H9 (cell line): ENCODE measurements around the gene PRDM5. TPM values are rescaled to one million over a fixed set of nuclear protein-coding genes. Genes with fewer than 3 reads are reported as not detected.

Source experiments
- DNase-seq: peaks from one replicate; pipeline ENCODE4 v3.0.0-alpha.2; 2017
- H2AFZ ChIP-seq: one replicate; pipeline ENCODE4 v1.6.1; 2013; ENCODE audit warnings: mild to moderate bottlenecking, low read length, control low read depth, moderate library complexity
- H2AK5ac ChIP-seq: 2 replicates; pipeline ENCODE4 v1.6.1; 2013; ENCODE audit warnings: low read length, control low read depth, mixed read lengths; ENCODE audit not compliant: insufficient read length
- H2BK120ac ChIP-seq: one replicate; pipeline ENCODE4 v1.6.1; 2013; ENCODE audit warnings: low read depth, mild to moderate bottlenecking, low read length, control low read depth, inconsistent platforms; ENCODE audit not compliant: poor library complexity, severe bottlenecking
- H2BK12ac ChIP-seq: 2 replicates; pipeline ENCODE4 v1.6.1; 2013; ENCODE audit warnings: low read length, control low read depth, mixed read lengths, low read depth; ENCODE audit not compliant: insufficient read length
- H2BK15ac ChIP-seq: 2 replicates; pipeline ENCODE4 v1.6.1; 2013; ENCODE audit warnings: low read depth, low read length, control low read depth
- H2BK20ac ChIP-seq: one replicate; pipeline ENCODE4 v1.6.1; 2013; ENCODE audit warnings: low read depth, mild to moderate bottlenecking, low read length, control low read depth, inconsistent platforms; ENCODE audit not compliant: poor library complexity, severe bottlenecking
- H2BK5ac ChIP-seq: 2 replicates; pipeline ENCODE4 v1.6.1; 2013; ENCODE audit warnings: low read length, control low read depth, mixed read lengths; ENCODE audit not compliant: insufficient read length
- H3K14ac ChIP-seq: 2 replicates; pipeline ENCODE4 v1.6.1; 2013; ENCODE audit warnings: low read length, control low read depth; ENCODE audit not compliant: insufficient read depth
- H3K18ac ChIP-seq: 2 replicates; pipeline ENCODE4 v1.6.1; 2013; ENCODE audit warnings: low read depth, mild to moderate bottlenecking, mixed read lengths, low read length, control low read depth; ENCODE audit not compliant: insufficient read length
- H3K23ac ChIP-seq: 2 replicates; pipeline ENCODE4 v1.6.1; 2013; ENCODE audit warnings: low read length, control low read depth, mixed read lengths, low read depth; ENCODE audit not compliant: insufficient read length
- H3K23me2 ChIP-seq: 2 replicates; pipeline ENCODE4 v1.6.1; 2013; ENCODE audit warnings: low read depth, mild to moderate bottlenecking, mixed read lengths, low read length, control low read depth; ENCODE audit not compliant: insufficient read length, poor library complexity, severe bottlenecking
- H3K27ac ChIP-seq: 2 replicates; pipeline ENCODE4 v1.5.1; 2013; ENCODE audit warnings: low read length, control low read depth, mixed read lengths, low read depth; ENCODE audit not compliant: insufficient read length
- H3K27me3 ChIP-seq: 2 replicates; pipeline ENCODE4 v1.6.1; 2013; ENCODE audit warnings: low read length, control low read depth, inconsistent platforms; ENCODE audit not compliant: insufficient read depth
- H3K4ac ChIP-seq: 2 replicates; pipeline ENCODE4 v1.6.1; 2013; ENCODE audit warnings: low read depth, mild to moderate bottlenecking, control low read depth, inconsistent platforms, low read length, moderate library complexity
- H3K4me1 ChIP-seq: 2 replicates; pipeline ENCODE4 v1.6.1; 2013; ENCODE audit warnings: low read length, control low read depth, inconsistent platforms; ENCODE audit not compliant: insufficient read depth
- H3K4me2 ChIP-seq: 2 replicates; pipeline ENCODE4 v1.6.1; 2013; ENCODE audit warnings: low read length, control low read depth, mixed read lengths; ENCODE audit not compliant: insufficient read length, insufficient read depth
- H3K56ac ChIP-seq: 2 replicates; pipeline ENCODE4 v1.6.1; 2013; ENCODE audit warnings: low read depth, mild to moderate bottlenecking, mixed read lengths, low read length, control low read depth; ENCODE audit not compliant: insufficient read length
- H3K79me1 ChIP-seq: 2 replicates; pipeline ENCODE4 v1.6.1; 2013; ENCODE audit warnings: low read depth, mild to moderate bottlenecking, moderate library complexity, low read length, control low read depth, inconsistent platforms; ENCODE audit not compliant: insufficient read depth, poor library complexity, severe bottlenecking
- H3K79me2 ChIP-seq: 2 replicates; pipeline ENCODE4 v1.6.1; 2013; ENCODE audit warnings: low read length, control low read depth, inconsistent platforms; ENCODE audit not compliant: insufficient read depth
- H3K9ac ChIP-seq: 2 replicates; pipeline ENCODE4 v1.6.1; 2013; ENCODE audit warnings: low read length, control low read depth, mixed read lengths; ENCODE audit not compliant: insufficient read length; ENCODE audit errors: extremely low read depth
- H3K9me3 ChIP-seq: one replicate; pipeline ENCODE4 v1.6.1; 2013; ENCODE audit warnings: low read depth, low read length, inconsistent platforms; ENCODE audit not compliant: control insufficient read depth
- H3T11ph ChIP-seq: one replicate; pipeline ENCODE4 v1.6.1; 2013; ENCODE audit warnings: mild to moderate bottlenecking, low read length, control low read depth, inconsistent platforms
- H4K20me1 ChIP-seq: one replicate; pipeline ENCODE4 v1.6.1; 2013; ENCODE audit not compliant: control insufficient read depth, insufficient read length, insufficient read depth
- H4K5ac ChIP-seq: 2 replicates; pipeline ENCODE4 v1.6.1; 2013; ENCODE audit warnings: low read depth, mild to moderate bottlenecking, mixed read lengths, low read length, control low read depth; ENCODE audit not compliant: insufficient read length
- H4K8ac ChIP-seq: replicated peaks from 2 replicates; pipeline ENCODE4 v1.6.1; 2013; ENCODE audit warnings: low read length, control low read depth, mixed read lengths, low read depth; ENCODE audit not compliant: insufficient read length
- H4K91ac ChIP-seq: 2 replicates; pipeline ENCODE4 v1.6.1; 2013; ENCODE audit warnings: low read depth, mild to moderate bottlenecking, moderate library complexity, mixed read lengths, low read length, control low read depth; ENCODE audit not compliant: insufficient read length
- H3K27ac Mint-ChIP-seq, 3 experiments: 2 replicates in 2 of 3; 3 replicates in 1 of 3; pipeline ENCODE4 v1.8.0; 2020 to 2021; ENCODE audit warnings: mixed read lengths in 3 of 3, mild to moderate bottlenecking in 1 of 3, moderate library complexity in 1 of 3
- H3K27me3 Mint-ChIP-seq: 2 replicates; pipeline ENCODE4 v1.8.0; 2021; ENCODE audit warnings: low read depth, mild to moderate bottlenecking, moderate library complexity, mixed read lengths
- H3K36me3 Mint-ChIP-seq, 3 experiments: 2 replicates in 2 of 3; 3 replicates in 1 of 3; pipeline ENCODE4 v1.8.0; 2020 to 2021; ENCODE audit warnings: low read depth in 3 of 3, mixed read lengths in 3 of 3; ENCODE audit not compliant: insufficient read depth in 1 of 3
- H3K4me1 Mint-ChIP-seq, 2 experiments: 2 replicates each; pipeline ENCODE4 v1.8.0; 2020; ENCODE audit warnings: mixed read lengths in 2 of 2
- H3K4me3 Mint-ChIP-seq, 2 experiments: 2 replicates in 1 of 2; 3 replicates in 1 of 2; pipeline ENCODE4 v1.8.0; 2020 to 2021; ENCODE audit warnings: mild to moderate bottlenecking in 2 of 2, mixed read lengths in 2 of 2, moderate library complexity in 1 of 2
- H3K9me3 Mint-ChIP-seq, 2 experiments: 2 replicates in 1 of 2; 3 replicates in 1 of 2; pipeline ENCODE4 v1.8.0; 2020; ENCODE audit warnings: mild to moderate bottlenecking in 2 of 2, mixed read lengths in 2 of 2, moderate library complexity in 1 of 2
- CTCF ChIP-seq: fragments of 200-600 bp; sonication (generic); conservative IDR thresholded peaks from 3 replicates; pipeline ENCODE4 v1.8.0; 2021; ENCODE audit warnings: antibody characterized with exemption, mild to moderate bottlenecking
- WGBS: extraction: QIAGEN DNeasy Blood & Tissue Kit; methylation state at CpG from one replicate; pipeline ENCODE4 v1.1.7; 2013; ENCODE audit warnings: missing lambda C conversion rate, low lambda C conversion rate, mixed read lengths; ENCODE audit not compliant: insufficient read length; ENCODE audit errors: extremely low coverage; 5-methylcytosine and 5-hydroxymethylcytosine counted together
- total RNA-seq: library from RNA; stranded (reverse); gene quantifications from 2 replicates; pipeline ENCODE4 v1.2.1, GENCODE V29; 2021

The PRDM5 gene
- total RNA-seq, 1 experiment from 2014 or later = 21.7 TPM

GRCh38 chr4:120829113-120829831, 93.3 kb downstream of the PRDM5 start:
- no CpG with 5 or more reads among the region's 4 CpGs for WGBS

More at GRCh38 chr4:120829113-120829831, 93.3 kb downstream of the PRDM5 start:
- H3K4me1 Mint-ChIP-seq = no peaks in the 10 kb centered on the region; a peak in 1 of 4 replicates
- H3K23ac ChIP-seq = no peak overlapping the region
- H3K4me1 ChIP-seq = no peaks in the 10 kb centered on the region
- no peak overlapping the region for H3K9ac ChIP-seq
- no peak overlapping the region for H3K56ac ChIP-seq
- H2AK5ac ChIP-seq = no peak overlapping the region
- no peak overlapping the region for H2AFZ ChIP-seq
- no peak overlapping the region for H2BK5ac ChIP-seq
- no peak overlapping the region for H3K14ac ChIP-seq
- H4K8ac ChIP-seq = no peak overlapping the region
- H3T11ph ChIP-seq = no peak overlapping the region
- no peak overlapping the region for H2BK120ac ChIP-seq
- no peak overlapping the region for H4K5ac ChIP-seq
- DNase-seq = no peak
- H3K4ac ChIP-seq = no peak overlapping the region
- no peak overlapping the region for H3K4me3 Mint-ChIP-seq
- no peaks in the 10 kb centered on the region for H3K79me2 ChIP-seq
- H2BK12ac ChIP-seq = no peak overlapping the region
- no peak overlapping the region for H4K91ac ChIP-seq
- H2BK20ac ChIP-seq = no peak overlapping the region
- no peaks in the 10 kb centered on the region for H3K27me3 Mint-ChIP-seq
- no peak overlapping the region for H2BK15ac ChIP-seq
- H3K4me2 ChIP-seq = no peak overlapping the region
- no peak overlapping the region for H3K27ac ChIP-seq
- no peaks in the 10 kb centered on the region for H3K9me3 ChIP-seq
- H3K36me3 Mint-ChIP-seq = peaks cover 1 to 6% (median 3%) of the 10 kb centered on the region in 3 experiments; a peak in 4 of 7 replicates
- H3K9me3 Mint-ChIP-seq = peaks cover 0 to 3% of the 10 kb centered on the region in 2 experiments; a peak in 2 of 5 replicates
- H3K79me1 ChIP-seq = no peaks in the 10 kb centered on the region
- no peak overlapping the region for H3K18ac ChIP-seq
- no peaks in the 10 kb centered on the region for H3K23me2 ChIP-seq
- H4K20me1 ChIP-seq = no peaks in the 10 kb centered on the region
- no peak for TF ChIP-seq CTCF
- H3K27me3 ChIP-seq = no peaks in the 10 kb centered on the region
- no peak overlapping the region for H3K27ac Mint-ChIP-seq
